Adrenal gland (tissue), 5 donors: ENCODE measurements around the gene MAP7.

Experiments
- POLR2A ChIP-seq, 2 donors: fragments of 450-650 bp; IDR thresholded peaks; one replicate each; pipeline ENCODE4 v1.6.1; 2017; ENCODE audit warnings: antibody characterized with exemption in 2 of 2, mild to moderate bottlenecking in 2 of 2, moderate library complexity in 1 of 2
- TF ChIP-seq, protein P1 (sequence below), 6 experiments: fragments of 450-650 bp in 4 of 6; fragments of 200-600 bp in 2 of 6; sonication (generic) in 1 of 6; IDR thresholded peaks; 1 replicate in 5 of 6; 2 replicates in 1 of 6; pipeline versions ENCODE4 v1.5.1 to v1.8.0; 2016 to 2021; ENCODE audit warnings: antibody characterized with exemption in 6 of 6, mild to moderate bottlenecking in 2 of 6, moderate library complexity in 1 of 6
- donor health status: DM: no; HTN: no; CAD: no.

DNA sequence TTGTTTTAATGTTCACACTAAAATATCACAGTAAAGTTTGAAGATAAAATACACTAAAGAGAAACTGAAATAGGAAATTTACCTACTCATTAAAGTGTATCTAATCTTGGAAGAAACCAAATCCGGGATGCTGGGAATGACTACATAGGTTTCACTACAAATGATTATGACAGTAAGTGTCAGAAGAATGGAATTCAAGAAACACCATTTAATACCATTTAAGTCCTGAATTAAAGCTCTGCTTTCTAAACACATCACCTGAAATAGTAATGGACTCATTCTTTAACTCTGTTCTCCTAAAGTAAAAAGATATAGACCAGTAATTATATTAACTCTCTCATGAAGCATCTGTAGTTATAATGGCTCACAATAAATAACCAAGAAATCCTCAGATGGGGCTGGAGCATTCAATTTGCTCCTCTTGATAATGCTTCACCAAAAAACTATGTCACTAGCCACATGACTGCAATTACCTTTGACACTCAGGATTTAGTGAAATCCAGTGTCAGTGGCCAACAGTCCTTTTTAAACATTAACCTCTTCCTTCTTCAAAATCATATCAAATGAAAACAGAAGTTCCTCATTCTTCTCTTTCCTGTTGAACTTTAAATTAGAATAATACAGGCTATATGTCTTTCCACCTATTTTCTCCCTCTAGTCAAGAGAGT lies 41.4 kb downstream of the MAP7 start:
- TF ChIP-seq, protein P1, sequence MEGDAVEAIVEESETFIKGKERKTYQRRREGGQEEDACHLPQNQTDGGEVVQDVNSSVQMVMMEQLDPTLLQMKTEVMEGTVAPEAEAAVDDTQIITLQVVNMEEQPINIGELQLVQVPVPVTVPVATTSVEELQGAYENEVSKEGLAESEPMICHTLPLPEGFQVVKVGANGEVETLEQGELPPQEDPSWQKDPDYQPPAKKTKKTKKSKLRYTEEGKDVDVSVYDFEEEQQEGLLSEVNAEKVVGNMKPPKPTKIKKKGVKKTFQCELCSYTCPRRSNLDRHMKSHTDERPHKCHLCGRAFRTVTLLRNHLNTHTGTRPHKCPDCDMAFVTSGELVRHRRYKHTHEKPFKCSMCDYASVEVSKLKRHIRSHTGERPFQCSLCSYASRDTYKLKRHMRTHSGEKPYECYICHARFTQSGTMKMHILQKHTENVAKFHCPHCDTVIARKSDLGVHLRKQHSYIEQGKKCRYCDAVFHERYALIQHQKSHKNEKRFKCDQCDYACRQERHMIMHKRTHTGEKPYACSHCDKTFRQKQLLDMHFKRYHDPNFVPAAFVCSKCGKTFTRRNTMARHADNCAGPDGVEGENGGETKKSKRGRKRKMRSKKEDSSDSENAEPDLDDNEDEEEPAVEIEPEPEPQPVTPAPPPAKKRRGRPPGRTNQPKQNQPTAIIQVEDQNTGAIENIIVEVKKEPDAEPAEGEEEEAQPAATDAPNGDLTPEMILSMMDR (IDR thresholded peaks at IDR 0.05) = no peak
- TF ChIP-seq POLR2A (IDR thresholded peaks at IDR 0.05) = no peak
